ENCODE measurements around the gene HOMER3. TPM values are rescaled to one million over a fixed set of nuclear protein-coding genes. Genes with fewer than 3 reads are reported as not detected.

The HOMER3 gene
- total and polyA plus RNA-seq, 10 of the 15 experiments (the other 5 are each of a cell fraction or from before 2014, with no cell fraction given), result 0.18 to 10.6 (median 0.50) TPM; not detected in 2

GRCh38 chr19:18898607-18899408 is 42.2 kb downstream of the HOMER3 start (continued):
- TF ChIP-seq, protein P1, sequence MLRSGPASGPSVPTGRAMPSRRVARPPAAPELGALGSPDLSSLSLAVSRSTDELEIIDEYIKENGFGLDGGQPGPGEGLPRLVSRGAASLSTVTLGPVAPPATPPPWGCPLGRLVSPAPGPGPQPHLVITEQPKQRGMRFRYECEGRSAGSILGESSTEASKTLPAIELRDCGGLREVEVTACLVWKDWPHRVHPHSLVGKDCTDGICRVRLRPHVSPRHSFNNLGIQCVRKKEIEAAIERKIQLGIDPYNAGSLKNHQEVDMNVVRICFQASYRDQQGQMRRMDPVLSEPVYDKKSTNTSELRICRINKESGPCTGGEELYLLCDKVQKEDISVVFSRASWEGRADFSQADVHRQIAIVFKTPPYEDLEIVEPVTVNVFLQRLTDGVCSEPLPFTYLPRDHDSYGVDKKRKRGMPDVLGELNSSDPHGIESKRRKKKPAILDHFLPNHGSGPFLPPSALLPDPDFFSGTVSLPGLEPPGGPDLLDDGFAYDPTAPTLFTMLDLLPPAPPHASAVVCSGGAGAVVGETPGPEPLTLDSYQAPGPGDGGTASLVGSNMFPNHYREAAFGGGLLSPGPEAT (IDR thresholded peaks at IDR 0.05; ENCODE audit: low read depth), result no peak
- no peak for TF ChIP-seq BACH1 (IDR thresholded peaks at IDR 0.05; ENCODE audit: borderline replicate concordance)

GRCh38 chr19:18898081-18898606 is 42.9 kb downstream of the HOMER3 start:
- no peak for DNase-seq (ENCODE audit: low read depth, low spot score)
- in situ Hi-C loops (cut with MboI) (no loop called here), intact Hi-C loops (cut with micrococcal nuclease; ENCODE audit: unreplicated experiment) (no loop called here)

More at GRCh38 chr19:18898081-18898606, 42.9 kb downstream of the HOMER3 start:
- Histone ChIP-seq H3K27me3 (replicated peaks in 1 of 2; ENCODE audit: control insufficient read depth in 2 of 2, insufficient read depth in 2 of 2, low read length in 1 of 2) (peaks cover 4% of the 10 kb centered on the region in 2 experiments; a peak in 3 of 4 replicates), H3K79me2 (ENCODE audit: control insufficient read depth, insufficient read depth, low read length) (no peaks in the 10 kb centered on the region), H4K20me1 (ENCODE audit: control insufficient read depth, insufficient read depth) (no peaks in the 10 kb centered on the region), H3K36me3 (ENCODE audit: control insufficient read depth in 2 of 2, insufficient read depth in 2 of 2, low read length in 1 of 2) (peaks cover 2 to 4% of the 10 kb centered on the region in 2 experiments; a peak in 2 of 4 replicates), H3K4me3 (no peak overlapping the region), H3K4me2 (ENCODE audit: control insufficient read depth, insufficient read depth) (no peak overlapping the region), H3K27ac (ENCODE audit: control insufficient read depth, insufficient read depth) (no peak overlapping the region), H3K9me3 (replicated peaks; ENCODE audit: control insufficient read depth, insufficient read depth, low read length) (no peaks in the 10 kb centered on the region), H2AFZ (ENCODE audit: control insufficient read depth, low read depth, low read length) (no peak overlapping the region), H3K4me1 (ENCODE audit: control insufficient read depth, insufficient read depth, low read length) (no peaks in the 10 kb centered on the region), H3K9ac (ENCODE audit: control insufficient read depth, insufficient read depth, low read length) (no peak overlapping the region)
- BruUV-seq (replicated peaks), result no TSS peak
- ATAC-seq (no peak), FAIRE-seq (no peak)
- 78% methylated on average over 18 of the region's 18 CpGs for WGBS (ENCODE audit: insufficient coverage, insufficient replicate concordance, low lambda C conversion rate, missing lambda C conversion rate)
- RAD21 ChIA-PET (ENCODE audit: unreplicated experiment), result no interaction called here
- SMC1A ChIA-PET (ENCODE audit: uncharacterized antibody, unreplicated experiment), result no interaction called here
- POLR2A ChIA-PET, result no interaction called here
- no peak for TF ChIP-seq POLR2AphosphoS2 (IDR thresholded peaks at IDR 0.05; ENCODE audit: low read depth, low read length)
- no peak for TF ChIP-seq ESRRA (IDR thresholded peaks at IDR 0.05; ENCODE audit: low read length)
- TF ChIP-seq BRCA1 (IDR thresholded peaks at IDR 0.05; ENCODE audit: low read depth, low read length), result no peak
- no peak for TF ChIP-seq JUNB (IDR thresholded peaks at IDR 0.05)
- TF ChIP-seq CHD2 (IDR thresholded peaks at IDR 0.05; ENCODE audit: borderline replicate concordance, low read depth, low read length), result no peak
- no peak for TF ChIP-seq SREBF1 (IDR thresholded peaks at IDR 0.05; ENCODE audit: low read length)
- no peak for TF ChIP-seq HDAC2 (IDR thresholded peaks at IDR 0.05)
- no peak for TF ChIP-seq ETV6 (conservative IDR thresholded peaks at IDR 0.05 in 1 of 2, IDR thresholded peaks at IDR 0.05 in 1 of 2; ENCODE audit: borderline replicate concordance in 1 of 2, low read depth in 1 of 2)
- no peak for TF ChIP-seq POLR2AphosphoS5 (IDR thresholded peaks at IDR 0.05; ENCODE audit: low read length)
- TF ChIP-seq ZNF274 (IDR thresholded peaks at IDR 0.05; ENCODE audit: insufficient read depth, insufficient read length), result no peak
- TF ChIP-seq, protein P2, sequence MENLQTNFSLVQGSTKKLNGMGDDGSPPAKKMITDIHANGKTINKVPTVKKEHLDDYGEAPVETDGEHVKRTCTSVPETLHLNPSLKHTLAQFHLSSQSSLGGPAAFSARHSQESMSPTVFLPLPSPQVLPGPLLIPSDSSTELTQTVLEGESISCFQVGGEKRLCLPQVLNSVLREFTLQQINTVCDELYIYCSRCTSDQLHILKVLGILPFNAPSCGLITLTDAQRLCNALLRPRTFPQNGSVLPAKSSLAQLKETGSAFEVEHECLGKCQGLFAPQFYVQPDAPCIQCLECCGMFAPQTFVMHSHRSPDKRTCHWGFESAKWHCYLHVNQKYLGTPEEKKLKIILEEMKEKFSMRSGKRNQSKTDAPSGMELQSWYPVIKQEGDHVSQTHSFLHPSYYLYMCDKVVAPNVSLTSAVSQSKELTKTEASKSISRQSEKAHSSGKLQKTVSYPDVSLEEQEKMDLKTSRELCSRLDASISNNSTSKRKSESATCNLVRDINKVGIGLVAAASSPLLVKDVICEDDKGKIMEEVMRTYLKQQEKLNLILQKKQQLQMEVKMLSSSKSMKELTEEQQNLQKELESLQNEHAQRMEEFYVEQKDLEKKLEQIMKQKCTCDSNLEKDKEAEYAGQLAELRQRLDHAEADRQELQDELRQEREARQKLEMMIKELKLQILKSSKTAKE (IDR thresholded peaks at IDR 0.05; ENCODE audit: low read depth, poor library complexity, severe bottlenecking), result no peak
- no peak for TF ChIP-seq PML (IDR thresholded peaks at IDR 0.05; ENCODE audit: low read length)
- TF ChIP-seq EED (IDR thresholded peaks at IDR 0.05; ENCODE audit: low read depth), result no peak
- TF ChIP-seq TBL1XR1 (IDR thresholded peaks at IDR 0.05; ENCODE audit: low read depth, low read length), result no peak
- TF ChIP-seq DPF2 (IDR thresholded peaks at IDR 0.05), result no peak
- TF ChIP-seq SUPT20H (IDR thresholded peaks at IDR 0.05; ENCODE audit: borderline replicate concordance, control insufficient read depth, low read depth, low read length), result no peak
- no peak for TF ChIP-seq MXI1 (IDR thresholded peaks at IDR 0.05; ENCODE audit: low read depth, low read length)
- no peak for TF ChIP-seq MYC (IDR thresholded peaks at IDR 0.05; ENCODE audit: insufficient read depth, insufficient read length, insufficient replicate concordance, low read length, severe bottlenecking)
- CTCF ChIA-PET, result interaction anchor here (1.2 kb wide), 1 partner anchor 21 kb away, joined by 3 read pairs; the partner anchor contains the start of genes COPE and DDX49

Measured in GM12878 (cell line).